Stimulated activated CD4-positive, alpha-beta T cell treated with anti-CD3 and anti-CD28 coated beads, Interleukin-1b, Interleukin-23, amount 100 ng/mL, for 4 hours (primary cell): Measurements from ENCODE around the gene KRT81.
"Not testable (repeated sequence)": the region's sequence is repeated elsewhere in the genome, so short reads cannot be mapped to it uniquely, and the experiment has no call there.

Experiments
- DNase-seq, 2 donors: peaks; one replicate each; pipeline ENCODE4 v3.0.0-alpha.2; 2020; ENCODE audit warnings: low read depth in 2 of 2

The KRT81 gene

GRCh38 chr12:52296572-52297215, 5.4 kb upstream of the KRT81 start:
- no peak for DNase-seq

DNA sequence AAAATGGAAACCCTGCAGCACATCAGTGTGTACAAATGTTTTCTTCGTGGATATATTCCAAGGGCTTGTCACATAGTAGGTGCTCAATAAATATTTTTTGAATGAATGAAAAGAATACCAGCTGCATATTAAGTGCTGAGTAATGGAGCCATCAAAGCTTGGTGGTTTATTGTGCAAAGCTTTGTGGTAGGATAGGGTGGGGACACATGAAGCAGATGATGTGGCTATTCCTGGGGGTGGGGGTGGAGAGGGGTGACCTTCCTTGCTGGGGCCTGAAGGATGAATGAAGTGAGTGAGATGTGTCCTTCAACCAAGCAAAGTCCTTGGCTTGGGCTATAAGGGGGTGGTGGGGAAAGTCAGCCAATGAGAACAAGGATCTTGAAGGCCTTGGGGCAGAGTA, 4.3 kb upstream of the KRT81 start:
- no peak for DNase-seq

- DNase-seq, result no peak
Measured at GRCh38 chr12:52294803-52295202, 3.5 kb upstream of the KRT81 start.

GRCh38 chr12:52293926-52294325, 2.6 kb upstream of the KRT81 start:
- DNase-seq, result no peak

DNA sequence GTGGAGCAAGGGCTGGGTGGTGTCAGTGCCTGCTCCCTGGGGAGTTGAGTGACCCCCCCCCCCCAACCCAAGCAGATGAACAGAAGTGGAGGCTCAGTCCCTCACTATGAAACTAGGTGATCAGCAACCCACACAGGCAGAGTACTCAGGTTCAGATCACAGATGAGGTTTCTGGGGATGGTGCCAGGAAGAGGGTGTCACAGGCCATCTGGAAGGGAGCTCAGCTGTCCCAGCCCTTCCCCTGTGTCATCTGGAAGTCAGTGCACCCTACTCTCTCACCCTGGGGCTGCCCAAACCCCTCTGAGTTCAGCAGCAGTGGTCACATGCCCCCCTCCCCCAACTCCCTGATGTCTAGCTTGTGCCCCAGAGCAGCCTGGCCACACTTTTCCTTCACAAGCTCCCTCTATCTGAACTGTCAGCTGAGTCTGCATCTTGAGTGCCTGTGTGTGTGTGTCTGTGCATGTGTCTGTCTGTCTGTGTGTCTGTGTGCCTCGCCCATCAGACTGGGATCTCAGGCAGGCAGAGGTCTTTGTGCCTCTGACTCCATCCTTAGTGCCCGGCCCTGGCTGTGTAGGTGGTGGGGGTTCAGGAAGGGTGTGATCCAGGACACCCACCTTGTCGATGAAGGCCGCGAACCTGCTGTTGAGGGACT, 725 bp downstream of the KRT81 start:
- not testable (repeated sequence) for DNase-seq

- DNase-seq, result not testable (repeated sequence)
Measured at GRCh38 chr12:52287816-52288805, 3.2 kb downstream of the KRT81 start.

- DNase-seq, result not testable (repeated sequence)
Measured at GRCh38 chr12:52286857-52287785, 4.2 kb downstream of the KRT81 start.

GRCh38 chr12:52285851-52286530, 5.3 kb downstream of the KRT81 start:
- DNase-seq, result no peak

DNA sequence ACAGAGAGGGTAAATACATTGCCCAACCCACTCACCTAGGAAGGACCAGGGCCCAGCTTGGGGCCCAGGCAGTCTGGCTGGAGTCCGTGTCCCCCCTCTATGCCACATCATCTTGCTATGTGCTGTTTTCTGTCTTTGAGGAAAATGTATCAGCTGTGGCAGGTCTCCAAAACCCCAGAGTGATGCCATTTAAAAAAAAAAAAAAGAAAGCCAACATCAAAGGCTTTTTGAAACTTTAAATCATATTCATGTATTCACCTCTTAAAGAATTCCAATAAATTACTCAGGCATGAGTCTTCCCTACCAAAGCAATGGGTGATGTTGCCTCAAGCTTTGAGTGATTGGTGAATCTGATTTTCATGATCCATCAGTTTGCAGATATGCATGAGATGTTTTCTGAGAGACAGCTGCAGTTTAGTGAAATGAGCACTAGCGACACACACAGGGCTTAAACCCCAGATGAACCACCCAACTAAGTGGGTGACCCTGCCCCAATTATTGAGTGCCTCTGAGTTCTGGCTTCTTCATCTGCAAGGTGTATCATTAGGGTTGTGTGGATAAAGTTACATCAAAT, 6.1 kb downstream of the KRT81 start:
- no peak for DNase-seq

- no peak for DNase-seq
Measured at GRCh38 chr12:52284562-52285171, 6.7 kb downstream of the KRT81 start.

DNA sequence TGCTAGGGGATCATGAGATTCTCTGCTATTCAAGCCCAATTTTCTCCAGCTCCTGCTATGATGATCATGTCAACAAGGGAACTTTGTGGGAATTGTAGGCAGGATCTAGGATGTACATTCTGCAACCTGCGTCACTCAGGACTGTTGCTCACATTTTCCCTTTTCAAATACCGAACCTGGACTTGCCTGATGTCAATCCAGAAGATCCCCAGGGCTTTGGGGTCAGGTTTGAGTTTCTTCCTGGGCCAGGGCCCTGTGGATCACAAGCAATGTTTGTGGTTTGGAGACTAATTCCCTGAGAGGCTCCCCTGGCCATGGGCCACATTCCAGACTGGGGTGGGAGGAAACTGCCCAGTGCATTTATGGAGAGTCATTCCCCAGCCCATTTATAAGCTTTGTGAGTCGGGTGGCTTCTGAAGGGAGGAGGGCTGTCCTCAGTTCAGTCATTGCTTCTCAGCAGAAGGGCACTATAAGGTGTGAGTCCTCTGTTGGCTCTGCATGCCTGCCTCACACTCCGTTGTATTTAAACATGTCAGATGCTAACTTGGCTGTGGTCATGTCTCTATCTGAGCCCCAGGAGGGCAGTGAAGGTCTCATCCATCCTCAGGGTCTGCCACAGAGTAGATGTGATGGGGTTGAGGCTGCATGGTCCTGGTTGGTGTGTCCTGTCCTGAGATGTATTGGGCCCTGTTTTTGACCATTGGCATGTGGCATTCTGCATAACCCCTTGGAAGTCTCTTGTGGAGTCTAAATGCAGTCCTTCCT, 10.4 kb downstream of the KRT81 start:
- DNase-seq, result no peak

DNA sequence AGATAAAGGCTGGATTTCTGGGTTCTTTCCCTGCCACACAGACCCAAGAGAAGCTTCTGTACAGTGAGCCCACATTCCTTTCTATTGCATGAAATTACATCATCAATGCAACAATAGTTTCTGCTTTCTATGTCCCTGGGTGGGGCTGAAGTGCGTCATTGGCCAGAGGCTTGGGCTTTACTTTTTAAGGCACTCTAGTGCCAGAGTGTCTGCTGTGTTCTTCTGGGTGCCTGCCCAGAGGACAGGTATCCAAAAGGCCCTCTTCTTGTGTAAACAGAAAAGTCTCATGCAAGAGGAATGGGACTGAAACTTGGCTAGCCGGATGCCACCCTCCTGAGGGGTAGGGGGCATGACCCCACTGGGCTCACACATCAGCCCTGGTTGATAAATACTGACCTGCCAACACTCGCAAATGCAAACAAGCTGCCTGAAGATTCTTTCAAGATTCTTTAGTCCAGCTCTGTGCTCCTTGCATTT, 11.0 kb downstream of the KRT81 start:
- no peak for DNase-seq

DNA sequence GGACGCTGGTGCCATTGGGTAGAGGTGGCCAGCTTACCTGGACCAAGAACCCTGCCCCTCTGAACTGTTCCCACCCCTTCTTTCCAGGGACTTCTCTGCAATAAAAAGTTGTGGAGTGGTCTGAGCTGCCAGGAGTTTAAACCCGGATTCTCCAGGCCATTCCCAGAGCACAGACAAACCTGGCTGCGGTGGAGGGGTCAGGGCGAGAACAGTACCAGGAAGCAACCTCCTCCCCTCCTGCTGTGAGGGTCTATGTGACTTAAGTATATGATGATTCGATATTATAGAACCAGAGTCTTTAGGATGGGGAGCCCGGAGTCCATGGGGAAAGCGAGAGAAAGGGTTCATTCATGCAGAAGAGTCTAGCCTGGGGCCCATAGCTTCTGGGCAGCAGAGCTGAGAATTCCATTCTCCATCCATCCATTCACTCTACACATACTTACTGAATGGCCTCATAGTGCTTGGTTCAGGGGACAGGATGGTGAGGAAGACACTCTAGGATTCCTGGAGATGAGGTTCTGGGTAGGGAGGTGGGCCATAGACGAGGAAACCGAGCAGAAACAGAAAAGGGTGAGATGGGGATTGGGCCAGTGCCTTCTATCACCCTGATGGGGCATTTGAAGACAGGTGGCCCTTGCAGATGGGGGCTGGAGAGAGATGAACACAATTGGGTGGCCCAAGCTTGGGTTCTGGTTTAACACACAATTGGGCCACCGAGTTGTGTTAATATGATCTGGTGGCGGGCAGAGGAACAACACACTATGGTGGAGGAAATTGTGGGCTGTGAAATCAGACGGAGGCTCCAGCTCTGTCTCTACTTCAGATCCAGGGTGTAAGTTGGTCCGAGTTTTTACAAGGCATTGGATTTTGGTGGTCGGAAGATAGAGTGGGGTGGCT, 11.7 kb downstream of the KRT81 start:
- no peak for DNase-seq

DNA sequence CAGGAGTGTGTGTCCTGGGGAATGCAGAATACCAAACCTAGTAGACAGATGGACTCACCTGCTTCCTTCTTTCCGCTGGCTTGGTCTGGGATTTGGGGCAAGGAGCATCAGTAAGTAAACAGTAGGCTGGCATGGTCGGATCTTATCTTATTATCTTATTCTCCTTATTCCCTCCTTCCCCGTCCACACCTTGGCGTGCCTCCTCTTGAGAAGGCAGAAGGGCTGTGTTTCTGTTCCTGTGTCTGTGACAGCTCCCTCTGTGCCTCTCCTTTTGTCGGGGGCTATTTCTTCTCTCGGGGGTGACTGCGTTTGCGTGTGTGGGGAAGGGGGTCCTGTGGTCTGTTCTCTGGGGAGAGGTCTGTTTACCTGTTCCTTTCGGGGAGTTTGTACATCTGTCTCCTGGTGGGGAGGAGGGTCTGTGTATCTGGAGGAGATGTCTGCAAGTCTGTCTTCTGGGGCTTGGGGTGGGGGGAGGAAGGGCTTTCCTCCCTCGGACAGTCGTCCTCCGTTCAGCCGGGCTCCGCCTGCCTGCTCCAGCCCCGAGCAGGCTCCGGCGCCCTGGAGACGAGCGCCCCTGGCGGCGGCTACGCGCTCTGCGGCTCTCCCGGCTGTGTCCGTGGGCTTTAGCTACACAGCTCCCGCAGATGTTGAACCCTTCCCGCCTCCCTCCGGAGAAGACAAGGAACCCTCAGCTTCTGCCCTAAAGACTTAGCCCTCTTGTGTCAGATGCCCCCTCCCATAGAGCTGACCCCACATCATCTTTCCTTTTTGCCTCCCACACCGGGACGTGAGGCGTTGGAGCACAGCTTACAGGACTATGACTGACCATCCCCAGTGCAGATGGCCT, 12.5 kb downstream of the KRT81 start:
- peak; percentile 62 to 69 for DNase-seq

- no peak for DNase-seq
Measured at GRCh38 chr12:52277486-52278245, 13.7 kb downstream of the KRT81 start.

DNA sequence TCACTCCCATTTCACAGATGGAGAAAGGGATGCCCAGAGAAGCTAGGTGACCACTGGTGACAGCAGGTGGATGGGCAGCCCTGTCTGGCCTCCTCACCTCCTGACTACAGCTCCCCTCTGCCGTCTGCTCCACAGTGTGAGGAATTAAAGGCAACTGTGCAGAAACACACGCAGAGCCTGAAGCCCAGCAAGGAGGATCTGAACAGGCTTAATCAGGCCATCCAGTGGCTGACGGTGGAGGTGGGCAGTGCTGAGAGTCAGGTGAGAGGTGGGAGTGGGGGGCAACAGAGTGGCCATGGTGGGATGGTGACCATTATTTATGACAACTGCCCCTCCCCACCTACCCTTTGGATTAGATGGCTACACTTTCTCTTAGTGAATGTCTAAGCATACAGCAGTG, 15.6 kb downstream of the KRT81 start:
- no peak for DNase-seq
